GM12878 (cell line): ENCODE data around the gene C1R. TPM values are rescaled to one million over a fixed set of nuclear protein-coding genes. Genes with fewer than 3 reads are reported as not detected.

Experiments used
- polyA plus RNA-seq, 11 experiments: library from polyadenylated mRNA; depleted of rRNA in 4 of 11; unstranded in 6 of 11; stranded (reverse) in 5 of 11; fragments of >200 nt; fragmentation: Nextera tagmentation in 4 of 11; fragmentation: Illumina TruSeq in 1 of 11; extraction: Ambion mirVana in 4 of 11; extraction: Trizol in 1 of 11; gene quantifications; 1 replicate in 1 of 11; 2 replicates in 10 of 11; pipeline versions ENCODE4 v1.2.1 to v1.2.3, GENCODE V29; 2011 to 2016; ENCODE audit warnings: inconsistent platforms in 2 of 11, missing spikeins in 2 of 11, low read depth in 1 of 11
- small RNA-seq: library from RNA; depleted of rRNA; stranded (forward); fragments of <200 nt; gene quantifications from one replicate; pipeline ENCODE3, GENCODE V24; 2014
- total RNA-seq, 4 experiments: library from RNA; depleted of rRNA in 3 of 4; stranded (reverse); fragments of >200 nt in 3 of 4; fragmentation: Illumina TruSeq in 1 of 4; extraction: Trizol in 1 of 4; gene quantifications; 2 replicates each; pipeline versions ENCODE4 v1.2.1 to v1.2.3, GENCODE V29; 2013 to 2021

C1R gene
- total and polyA plus RNA-seq, 10 of the 15 experiments (the other 5 are each of a cell fraction or from before 2014, with no cell fraction given): 0.31 to 1.9 (median 0.96) TPM; not detected in 1

Small RNA genes lying within 50 kb of the gene (small RNA-seq; reads per million reads assigned to genes)
- gene AC006512.1 (not detected), gene RNU6-485P (not detected)

Other genes starting within 250 kb of the C1R start
Only the 7 nearest of the 19 such genes appear.
- 54.6 and 69.0 TPM in 2 replicates for gene EMG1, start 121.5 kb downstream of the C1R start, total RNA-seq (2014; rRNA removed)
- 67.8 and 69.9 TPM in 2 replicates for gene EMG1, start 121.5 kb downstream of the C1R start, total RNA-seq (2014; rRNA removed; fragmentation: Illumina TruSeq; extraction: Trizol)
- 82.4 and 84.4 TPM in 2 replicates for gene EMG1, start 121.5 kb downstream of the C1R start, total RNA-seq (2021)
- gene EMG1, start 121.5 kb downstream of the C1R start, polyA plus RNA-seq (2011; rRNA removed): 75.9 and 77.7 TPM in 2 replicates
- gene EMG1, start 121.5 kb downstream of the C1R start, polyA plus RNA-seq (2014; fragmentation: Illumina TruSeq; extraction: Trizol): 77.2 and 91.3 TPM in 2 replicates
- gene EMG1, start 121.5 kb downstream of the C1R start, polyA plus RNA-seq (2014; fragmentation: Nextera tagmentation; extraction: Ambion mirVana): 100 to 1,000 TPM; 158 to 164 TPM
- gene EMG1, start 121.5 kb downstream of the C1R start, polyA plus RNA-seq (2014; rRNA removed): 78.0 and 94.4 TPM in 2 replicates
- gene EMG1, start 121.5 kb downstream of the C1R start, polyA plus RNA-seq (2016; fragmentation: Nextera tagmentation; extraction: Ambion mirVana): 100 to 1,000 TPM; 154 to 165 TPM
- gene LPCAT3, start 74.0 kb downstream of the C1R start, total RNA-seq (2014; rRNA removed): 19.1 and 21.6 TPM in 2 replicates
- 16.4 and 16.9 TPM in 2 replicates for gene LPCAT3, start 74.0 kb downstream of the C1R start, total RNA-seq (2014; rRNA removed; fragmentation: Illumina TruSeq; extraction: Trizol)
- gene LPCAT3, start 74.0 kb downstream of the C1R start, total RNA-seq (2021): 23.1 and 23.3 TPM in 2 replicates
- 39.1 and 48.3 TPM in 2 replicates for gene LPCAT3, start 74.0 kb downstream of the C1R start, polyA plus RNA-seq (2011; rRNA removed)
- 28.3 and 29.5 TPM in 2 replicates for gene LPCAT3, start 74.0 kb downstream of the C1R start, polyA plus RNA-seq (2014; fragmentation: Illumina TruSeq; extraction: Trizol)
- gene LPCAT3, start 74.0 kb downstream of the C1R start, polyA plus RNA-seq (2014; fragmentation: Nextera tagmentation; extraction: Ambion mirVana): 1 to 10 TPM; 2.6 to 3.7 TPM
- 28.3 and 31.1 TPM in 2 replicates for gene LPCAT3, start 74.0 kb downstream of the C1R start, polyA plus RNA-seq (2014; rRNA removed)
- gene LPCAT3, start 74.0 kb downstream of the C1R start, polyA plus RNA-seq (2016; fragmentation: Nextera tagmentation; extraction: Ambion mirVana): 10 to 100 TPM; 22.8 to 24.4 TPM
- 0.73 and 1.1 TPM in 2 replicates for gene C1S, start 31.7 kb downstream of the C1R start, total RNA-seq (2014; rRNA removed)
- gene C1S, start 31.7 kb downstream of the C1R start, total RNA-seq (2014; rRNA removed; fragmentation: Illumina TruSeq; extraction: Trizol): 0.09 and 0.27 TPM in 2 replicates
- 1.2 and 1.3 TPM in 2 replicates for gene C1S, start 31.7 kb downstream of the C1R start, total RNA-seq (2021)
- gene C1S, start 31.7 kb downstream of the C1R start, polyA plus RNA-seq (2011; rRNA removed): 0.96 and 1.1 TPM in 2 replicates
- gene C1S, start 31.7 kb downstream of the C1R start, polyA plus RNA-seq (2014; fragmentation: Illumina TruSeq; extraction: Trizol): 0.38 and 0.51 TPM in 2 replicates
- under 1 TPM; 0.10 to 0.16 TPM for gene C1S, start 31.7 kb downstream of the C1R start, polyA plus RNA-seq (2014; fragmentation: Nextera tagmentation; extraction: Ambion mirVana)
- 0.34 and 1.4 TPM in 2 replicates for gene C1S, start 31.7 kb downstream of the C1R start, polyA plus RNA-seq (2014; rRNA removed)
- gene C1S, start 31.7 kb downstream of the C1R start, polyA plus RNA-seq (2016; fragmentation: Nextera tagmentation; extraction: Ambion mirVana): under 1 TPM; 0.20 to 0.32 TPM
- 10.7 and 12.8 TPM in 2 replicates for gene C1RL, start 16.8 kb upstream of the C1R start, total RNA-seq (2014; rRNA removed)
- gene C1RL, start 16.8 kb upstream of the C1R start, total RNA-seq (2014; rRNA removed; fragmentation: Illumina TruSeq; extraction: Trizol): 10.2 and 11.7 TPM in 2 replicates
- gene C1RL, start 16.8 kb upstream of the C1R start, total RNA-seq (2021): 10.3 and 11.5 TPM in 2 replicates
- 4.9 and 5.8 TPM in 2 replicates for gene C1RL, start 16.8 kb upstream of the C1R start, polyA plus RNA-seq (2011; rRNA removed)
- gene C1RL, start 16.8 kb upstream of the C1R start, polyA plus RNA-seq (2014; fragmentation: Illumina TruSeq; extraction: Trizol): 10.5 and 16.3 TPM in 2 replicates
- gene C1RL, start 16.8 kb upstream of the C1R start, polyA plus RNA-seq (2014; fragmentation: Nextera tagmentation; extraction: Ambion mirVana): 1 to 10 TPM; 1.3 to 2.5 TPM
- gene C1RL, start 16.8 kb upstream of the C1R start, polyA plus RNA-seq (2014; rRNA removed): 10.6 and 14.2 TPM in 2 replicates
- 1 to 10 TPM; 4.7 to 6.0 TPM for gene C1RL, start 16.8 kb upstream of the C1R start, polyA plus RNA-seq (2016; fragmentation: Nextera tagmentation; extraction: Ambion mirVana)
- 0.34 TPM in 1 of 2 replicates, not detected in the other for gene RBP5, start 36.4 kb upstream of the C1R start, total RNA-seq (2014; rRNA removed)
- not detected in 2 replicates for gene RBP5, start 36.4 kb upstream of the C1R start, total RNA-seq (2014; rRNA removed; fragmentation: Illumina TruSeq; extraction: Trizol)
- not detected in 2 replicates for gene RBP5, start 36.4 kb upstream of the C1R start, total RNA-seq (2021)
- gene RBP5, start 36.4 kb upstream of the C1R start, polyA plus RNA-seq (2011; rRNA removed): 0.11 and 0.19 TPM in 2 replicates
- not detected in 2 replicates for gene RBP5, start 36.4 kb upstream of the C1R start, polyA plus RNA-seq (2014; fragmentation: Illumina TruSeq; extraction: Trizol)
- under 1 TPM in 1 of 2 experiments, not detected in 1; 0.29 TPM for gene RBP5, start 36.4 kb upstream of the C1R start, polyA plus RNA-seq (2014; fragmentation: Nextera tagmentation; extraction: Ambion mirVana)
- gene RBP5, start 36.4 kb upstream of the C1R start, polyA plus RNA-seq (2014; rRNA removed): 0.35 TPM in 1 of 2 replicates, not detected in the other
- gene RBP5, start 36.4 kb upstream of the C1R start, polyA plus RNA-seq (2016; fragmentation: Nextera tagmentation; extraction: Ambion mirVana): 1 to 10 TPM in 1 of 2 experiments, under 1 TPM in 1; 0.23 to 1.1 TPM
- gene CLSTN3, start 37.9 kb upstream of the C1R start, total RNA-seq (2014; rRNA removed): 11.9 and 13.8 TPM in 2 replicates
- 8.3 and 8.8 TPM in 2 replicates for gene CLSTN3, start 37.9 kb upstream of the C1R start, total RNA-seq (2014; rRNA removed; fragmentation: Illumina TruSeq; extraction: Trizol)
- gene CLSTN3, start 37.9 kb upstream of the C1R start, total RNA-seq (2021): 17.1 and 24.7 TPM in 2 replicates
- gene CLSTN3, start 37.9 kb upstream of the C1R start, polyA plus RNA-seq (2011; rRNA removed): 16.9 and 28.9 TPM in 2 replicates
- 9.5 and 14.7 TPM in 2 replicates for gene CLSTN3, start 37.9 kb upstream of the C1R start, polyA plus RNA-seq (2014; fragmentation: Illumina TruSeq; extraction: Trizol)
- under 1 TPM; 0.09 to 0.14 TPM for gene CLSTN3, start 37.9 kb upstream of the C1R start, polyA plus RNA-seq (2014; fragmentation: Nextera tagmentation; extraction: Ambion mirVana)
- gene CLSTN3, start 37.9 kb upstream of the C1R start, polyA plus RNA-seq (2014; rRNA removed): 33.8 and 35.9 TPM in 2 replicates
- gene CLSTN3, start 37.9 kb upstream of the C1R start, polyA plus RNA-seq (2016; fragmentation: Nextera tagmentation; extraction: Ambion mirVana): 1 to 10 TPM; 6.5 to 7.1 TPM
- gene PEX5, start 97.2 kb upstream of the C1R start, total RNA-seq (2014; rRNA removed): 12.3 and 14.5 TPM in 2 replicates
- 11.9 and 13.0 TPM in 2 replicates for gene PEX5, start 97.2 kb upstream of the C1R start, total RNA-seq (2014; rRNA removed; fragmentation: Illumina TruSeq; extraction: Trizol)
- 29.2 and 31.9 TPM in 2 replicates for gene PEX5, start 97.2 kb upstream of the C1R start, total RNA-seq (2021)
- 12.1 and 17.1 TPM in 2 replicates for gene PEX5, start 97.2 kb upstream of the C1R start, polyA plus RNA-seq (2011; rRNA removed)
- 10.1 and 14.4 TPM in 2 replicates for gene PEX5, start 97.2 kb upstream of the C1R start, polyA plus RNA-seq (2014; fragmentation: Illumina TruSeq; extraction: Trizol)
- gene PEX5, start 97.2 kb upstream of the C1R start, polyA plus RNA-seq (2014; fragmentation: Nextera tagmentation; extraction: Ambion mirVana): 1 to 10 TPM; 1.3 to 2.9 TPM
- gene PEX5, start 97.2 kb upstream of the C1R start, polyA plus RNA-seq (2014; rRNA removed): 15.2 and 17.9 TPM in 2 replicates
- 1 to 10 TPM; 6.6 to 7.1 TPM for gene PEX5, start 97.2 kb upstream of the C1R start, polyA plus RNA-seq (2016; fragmentation: Nextera tagmentation; extraction: Ambion mirVana)